OCI-LY3 (cell line): Measurements from ENCODE around the gene FIZ1.

Experiments
- EZH2phosphoT487 ChIP-seq: fragments of 200-600 bp; shearing (Covaris generic); IDR thresholded peaks from 2 replicates; pipeline ENCODE4 v1.6.1; 2018; ENCODE audit warnings: antibody characterized with exemption, mixed run types, low read depth
- TF ChIP-seq, protein P1 (sequence below): fragments of 200-600, 300-600 bp; sonication (generic); IDR thresholded peaks from 2 replicates; pipeline ENCODE4 v1.5.1; 2014; ENCODE audit warnings: antibody characterized with exemption, low read length, low read depth

DNA sequence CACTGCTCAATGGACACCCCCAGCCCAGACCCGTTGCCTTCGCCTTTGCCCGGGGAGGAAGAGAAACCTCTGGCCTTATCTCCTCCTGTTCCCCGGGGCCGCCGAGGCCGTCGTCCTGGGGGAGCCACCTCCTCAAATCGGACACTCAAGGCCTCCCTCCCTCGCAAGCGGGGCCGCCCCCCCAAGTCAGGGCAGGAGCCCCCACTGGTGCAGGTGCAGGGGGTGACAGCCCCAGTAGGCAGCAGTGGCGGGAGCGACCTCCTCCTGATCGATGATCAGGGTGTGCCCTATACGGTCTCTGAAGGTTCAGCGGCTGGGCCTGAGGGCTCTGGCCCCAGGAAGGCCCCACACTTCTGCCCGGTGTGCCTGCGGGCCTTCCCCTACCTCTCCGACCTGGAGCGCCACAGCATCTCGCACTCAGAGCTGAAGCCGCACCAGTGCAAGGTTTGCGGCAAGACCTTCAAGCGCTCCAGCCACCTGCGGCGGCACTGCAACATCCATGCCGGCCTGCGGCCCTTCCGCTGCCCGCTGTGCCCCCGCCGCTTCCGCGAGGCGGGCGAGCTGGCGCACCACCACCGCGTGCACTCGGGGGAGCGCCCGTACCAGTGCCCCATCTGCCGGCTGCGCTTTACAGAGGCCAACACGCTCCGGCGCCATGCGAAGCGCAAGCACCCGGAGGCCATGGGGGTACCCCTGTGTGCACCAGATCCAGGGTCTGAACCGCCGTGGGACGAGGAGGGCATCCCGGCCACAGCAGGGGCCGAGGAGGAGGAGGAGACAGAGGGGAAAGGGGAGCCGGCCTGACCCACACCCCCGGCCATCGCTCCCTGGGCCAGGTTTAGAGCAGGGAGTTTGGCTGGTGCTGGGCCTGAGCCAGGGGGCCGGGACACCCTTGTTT, 3.0 kb upstream of the FIZ1 start:
- TF ChIP-seq, protein P1, sequence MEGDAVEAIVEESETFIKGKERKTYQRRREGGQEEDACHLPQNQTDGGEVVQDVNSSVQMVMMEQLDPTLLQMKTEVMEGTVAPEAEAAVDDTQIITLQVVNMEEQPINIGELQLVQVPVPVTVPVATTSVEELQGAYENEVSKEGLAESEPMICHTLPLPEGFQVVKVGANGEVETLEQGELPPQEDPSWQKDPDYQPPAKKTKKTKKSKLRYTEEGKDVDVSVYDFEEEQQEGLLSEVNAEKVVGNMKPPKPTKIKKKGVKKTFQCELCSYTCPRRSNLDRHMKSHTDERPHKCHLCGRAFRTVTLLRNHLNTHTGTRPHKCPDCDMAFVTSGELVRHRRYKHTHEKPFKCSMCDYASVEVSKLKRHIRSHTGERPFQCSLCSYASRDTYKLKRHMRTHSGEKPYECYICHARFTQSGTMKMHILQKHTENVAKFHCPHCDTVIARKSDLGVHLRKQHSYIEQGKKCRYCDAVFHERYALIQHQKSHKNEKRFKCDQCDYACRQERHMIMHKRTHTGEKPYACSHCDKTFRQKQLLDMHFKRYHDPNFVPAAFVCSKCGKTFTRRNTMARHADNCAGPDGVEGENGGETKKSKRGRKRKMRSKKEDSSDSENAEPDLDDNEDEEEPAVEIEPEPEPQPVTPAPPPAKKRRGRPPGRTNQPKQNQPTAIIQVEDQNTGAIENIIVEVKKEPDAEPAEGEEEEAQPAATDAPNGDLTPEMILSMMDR = no peak
- no peak for TF ChIP-seq EZH2phosphoT487
